Measurements from ENCODE around the gene SPRR5. TPM values are rescaled to one million over a fixed set of nuclear protein-coding genes. Genes with fewer than 3 reads are reported as not detected.

SPRR5 gene
- total and polyA plus RNA-seq, 2 experiments from 2014 or later = not detected

GRCh38 chr1:152976688-152977087 is 29.7 kb downstream of the SPRR5 start (continued):
- TF ChIP-seq, protein P1, sequence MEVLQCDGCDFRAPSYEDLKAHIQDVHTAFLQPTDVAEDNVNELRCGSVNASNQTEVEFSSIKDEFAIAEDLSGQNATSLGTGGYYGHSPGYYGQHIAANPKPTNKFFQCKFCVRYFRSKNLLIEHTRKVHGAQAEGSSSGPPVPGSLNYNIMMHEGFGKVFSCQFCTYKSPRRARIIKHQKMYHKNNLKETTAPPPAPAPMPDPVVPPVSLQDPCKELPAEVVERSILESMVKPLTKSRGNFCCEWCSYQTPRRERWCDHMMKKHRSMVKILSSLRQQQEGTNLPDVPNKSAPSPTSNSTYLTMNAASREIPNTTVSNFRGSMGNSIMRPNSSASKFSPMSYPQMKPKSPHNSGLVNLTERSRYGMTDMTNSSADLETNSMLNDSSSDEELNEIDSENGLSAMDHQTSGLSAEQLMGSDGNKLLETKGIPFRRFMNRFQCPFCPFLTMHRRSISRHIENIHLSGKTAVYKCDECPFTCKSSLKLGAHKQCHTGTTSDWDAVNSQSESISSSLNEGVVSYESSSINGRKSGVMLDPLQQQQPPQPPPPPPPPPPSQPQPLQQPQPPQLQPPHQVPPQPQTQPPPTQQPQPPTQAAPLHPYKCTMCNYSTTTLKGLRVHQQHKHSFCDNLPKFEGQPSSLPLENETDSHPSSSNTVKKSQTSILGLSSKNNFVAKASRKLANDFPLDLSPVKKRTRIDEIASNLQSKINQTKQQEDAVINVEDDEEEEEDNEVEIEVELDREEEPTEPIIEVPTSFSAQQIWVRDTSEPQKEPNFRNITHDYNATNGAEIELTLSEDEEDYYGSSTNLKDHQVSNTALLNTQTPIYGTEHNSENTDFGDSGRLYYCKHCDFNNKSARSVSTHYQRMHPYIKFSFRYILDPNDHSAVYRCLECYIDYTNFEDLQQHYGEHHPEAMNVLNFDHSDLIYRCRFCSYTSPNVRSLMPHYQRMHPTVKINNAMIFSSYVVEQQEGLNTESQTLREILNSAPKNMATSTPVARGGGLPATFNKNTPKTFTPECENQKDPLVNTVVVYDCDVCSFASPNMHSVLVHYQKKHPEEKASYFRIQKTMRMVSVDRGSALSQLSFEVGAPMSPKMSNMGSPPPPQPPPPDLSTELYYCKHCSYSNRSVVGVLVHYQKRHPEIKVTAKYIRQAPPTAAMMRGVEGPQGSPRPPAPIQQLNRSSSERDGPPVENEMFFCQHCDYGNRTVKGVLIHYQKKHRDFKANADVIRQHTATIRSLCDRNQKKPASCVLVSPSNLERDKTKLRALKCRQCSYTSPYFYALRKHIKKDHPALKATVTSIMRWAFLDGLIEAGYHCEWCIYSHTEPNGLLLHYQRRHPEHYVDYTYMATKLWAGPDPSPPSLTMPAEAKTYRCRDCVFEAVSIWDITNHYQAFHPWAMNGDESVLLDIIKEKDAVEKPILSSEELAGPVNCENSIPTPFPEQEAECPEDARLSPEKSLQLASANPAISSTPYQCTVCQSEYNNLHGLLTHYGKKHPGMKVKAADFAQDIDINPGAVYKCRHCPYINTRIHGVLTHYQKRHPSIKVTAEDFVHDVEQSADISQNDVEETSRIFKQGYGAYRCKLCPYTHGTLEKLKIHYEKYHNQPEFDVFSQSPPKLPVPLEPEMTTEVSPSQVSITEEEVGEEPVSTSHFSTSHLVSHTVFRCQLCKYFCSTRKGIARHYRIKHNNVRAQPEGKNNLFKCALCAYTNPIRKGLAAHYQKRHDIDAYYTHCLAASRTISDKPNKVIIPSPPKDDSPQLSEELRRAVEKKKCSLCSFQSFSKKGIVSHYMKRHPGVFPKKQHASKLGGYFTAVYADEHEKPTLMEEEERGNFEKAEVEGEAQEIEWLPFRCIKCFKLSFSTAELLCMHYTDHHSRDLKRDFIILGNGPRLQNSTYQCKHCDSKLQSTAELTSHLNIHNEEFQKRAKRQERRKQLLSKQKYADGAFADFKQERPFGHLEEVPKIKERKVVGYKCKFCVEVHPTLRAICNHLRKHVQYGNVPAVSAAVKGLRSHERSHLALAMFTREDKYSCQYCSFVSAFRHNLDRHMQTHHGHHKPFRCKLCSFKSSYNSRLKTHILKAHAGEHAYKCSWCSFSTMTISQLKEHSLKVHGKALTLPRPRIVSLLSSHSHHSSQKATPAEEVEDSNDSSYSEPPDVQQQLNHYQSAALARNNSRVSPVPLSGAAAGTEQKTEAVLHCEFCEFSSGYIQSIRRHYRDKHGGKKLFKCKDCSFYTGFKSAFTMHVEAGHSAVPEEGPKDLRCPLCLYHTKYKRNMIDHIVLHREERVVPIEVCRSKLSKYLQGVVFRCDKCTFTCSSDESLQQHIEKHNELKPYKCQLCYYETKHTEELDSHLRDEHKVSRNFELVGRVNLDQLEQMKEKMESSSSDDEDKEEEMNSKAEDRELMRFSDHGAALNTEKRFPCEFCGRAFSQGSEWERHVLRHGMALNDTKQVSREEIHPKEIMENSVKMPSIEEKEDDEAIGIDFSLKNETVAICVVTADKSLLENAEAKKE (CRISPR knock-in tag; IDR thresholded peaks at IDR 0.05) = no peak
- no peak for TF ChIP-seq ETS1 (IDR thresholded peaks at IDR 0.05)
- no peak for TF ChIP-seq ZNF331 (CRISPR knock-in tag; IDR thresholded peaks at IDR 0.05; ENCODE audit: low read depth)
- no peak for TF ChIP-seq EZH2phosphoT487 (IDR thresholded peaks at IDR 0.05; ENCODE audit: unreplicated experiment)
- TF ChIP-seq POLR2AphosphoS5 (IDR thresholded peaks at IDR 0.05; ENCODE audit: low read depth) = no peak
- no peak for TF ChIP-seq CREB1 (CRISPR knock-in tag; IDR thresholded peaks at IDR 0.05; ENCODE audit: low read depth)

GRCh38 chr1:152977614-152978013 is 30.6 kb downstream of the SPRR5 start:
- H3K36me3 Mint-ChIP-seq (ENCODE audit: low read depth) = no peaks in the 10 kb centered on the region
- no peak for TF ChIP-seq ZNF331 (CRISPR knock-in tag; IDR thresholded peaks at IDR 0.05; ENCODE audit: low read depth)
- no peak for TF ChIP-seq POLR2AphosphoS5 (IDR thresholded peaks at IDR 0.05; ENCODE audit: low read depth)
- no peak for TF ChIP-seq CREB1 (CRISPR knock-in tag; IDR thresholded peaks at IDR 0.05; ENCODE audit: low read depth)
- TF ChIP-seq, protein P2, sequence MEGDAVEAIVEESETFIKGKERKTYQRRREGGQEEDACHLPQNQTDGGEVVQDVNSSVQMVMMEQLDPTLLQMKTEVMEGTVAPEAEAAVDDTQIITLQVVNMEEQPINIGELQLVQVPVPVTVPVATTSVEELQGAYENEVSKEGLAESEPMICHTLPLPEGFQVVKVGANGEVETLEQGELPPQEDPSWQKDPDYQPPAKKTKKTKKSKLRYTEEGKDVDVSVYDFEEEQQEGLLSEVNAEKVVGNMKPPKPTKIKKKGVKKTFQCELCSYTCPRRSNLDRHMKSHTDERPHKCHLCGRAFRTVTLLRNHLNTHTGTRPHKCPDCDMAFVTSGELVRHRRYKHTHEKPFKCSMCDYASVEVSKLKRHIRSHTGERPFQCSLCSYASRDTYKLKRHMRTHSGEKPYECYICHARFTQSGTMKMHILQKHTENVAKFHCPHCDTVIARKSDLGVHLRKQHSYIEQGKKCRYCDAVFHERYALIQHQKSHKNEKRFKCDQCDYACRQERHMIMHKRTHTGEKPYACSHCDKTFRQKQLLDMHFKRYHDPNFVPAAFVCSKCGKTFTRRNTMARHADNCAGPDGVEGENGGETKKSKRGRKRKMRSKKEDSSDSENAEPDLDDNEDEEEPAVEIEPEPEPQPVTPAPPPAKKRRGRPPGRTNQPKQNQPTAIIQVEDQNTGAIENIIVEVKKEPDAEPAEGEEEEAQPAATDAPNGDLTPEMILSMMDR (conservative IDR thresholded peaks at IDR 0.05; ENCODE audit: low read depth in 2 of 2) = no peak
- no peak for TF ChIP-seq STAT1 (IDR thresholded peaks at IDR 0.05; ENCODE audit: unreplicated experiment)
- TF ChIP-seq JUNB (IDR thresholded peaks at IDR 0.05; ENCODE audit: unreplicated experiment) = no peak
- TF ChIP-seq ZNF114 (CRISPR knock-in tag; IDR thresholded peaks at IDR 0.05) = no peak
- TF ChIP-seq, protein P3, sequence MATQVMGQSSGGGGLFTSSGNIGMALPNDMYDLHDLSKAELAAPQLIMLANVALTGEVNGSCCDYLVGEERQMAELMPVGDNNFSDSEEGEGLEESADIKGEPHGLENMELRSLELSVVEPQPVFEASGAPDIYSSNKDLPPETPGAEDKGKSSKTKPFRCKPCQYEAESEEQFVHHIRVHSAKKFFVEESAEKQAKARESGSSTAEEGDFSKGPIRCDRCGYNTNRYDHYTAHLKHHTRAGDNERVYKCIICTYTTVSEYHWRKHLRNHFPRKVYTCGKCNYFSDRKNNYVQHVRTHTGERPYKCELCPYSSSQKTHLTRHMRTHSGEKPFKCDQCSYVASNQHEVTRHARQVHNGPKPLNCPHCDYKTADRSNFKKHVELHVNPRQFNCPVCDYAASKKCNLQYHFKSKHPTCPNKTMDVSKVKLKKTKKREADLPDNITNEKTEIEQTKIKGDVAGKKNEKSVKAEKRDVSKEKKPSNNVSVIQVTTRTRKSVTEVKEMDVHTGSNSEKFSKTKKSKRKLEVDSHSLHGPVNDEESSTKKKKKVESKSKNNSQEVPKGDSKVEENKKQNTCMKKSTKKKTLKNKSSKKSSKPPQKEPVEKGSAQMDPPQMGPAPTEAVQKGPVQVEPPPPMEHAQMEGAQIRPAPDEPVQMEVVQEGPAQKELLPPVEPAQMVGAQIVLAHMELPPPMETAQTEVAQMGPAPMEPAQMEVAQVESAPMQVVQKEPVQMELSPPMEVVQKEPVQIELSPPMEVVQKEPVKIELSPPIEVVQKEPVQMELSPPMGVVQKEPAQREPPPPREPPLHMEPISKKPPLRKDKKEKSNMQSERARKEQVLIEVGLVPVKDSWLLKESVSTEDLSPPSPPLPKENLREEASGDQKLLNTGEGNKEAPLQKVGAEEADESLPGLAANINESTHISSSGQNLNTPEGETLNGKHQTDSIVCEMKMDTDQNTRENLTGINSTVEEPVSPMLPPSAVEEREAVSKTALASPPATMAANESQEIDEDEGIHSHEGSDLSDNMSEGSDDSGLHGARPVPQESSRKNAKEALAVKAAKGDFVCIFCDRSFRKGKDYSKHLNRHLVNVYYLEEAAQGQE (IDR thresholded peaks at IDR 0.05; ENCODE audit: unreplicated experiment) = no peak

More at GRCh38 chr1:152977614-152978013, 30.6 kb downstream of the SPRR5 start:
- no peak for DNase-seq (ENCODE audit: low spot score)
- no peaks in the 10 kb centered on the region for H3F3A ChIP-seq (replicated peaks; ENCODE audit: low read depth)
- Mint-ChIP-seq H3K27ac (no peak overlapping the region), H3K27me3 (ENCODE audit: insufficient read depth, low read depth, poor library complexity) (peaks cover 15% of the 10 kb centered on the region), H3K9me3 (no peaks in the 10 kb centered on the region), H3K4me1 (peaks cover 4% of the 10 kb centered on the region; the same call in 2 of the 3 replicates), H3K4me3 (no peak overlapping the region)
- no peaks in the 10 kb centered on the region for H3K36me3 ChIP-seq (ENCODE audit: insufficient read depth)
- H3K4me2 ChIP-seq = no peak overlapping the region
- H3K27ac ChIP-seq (ENCODE audit: low read depth) = no peak overlapping the region
- H4K20me1 ChIP-seq (replicated peaks; ENCODE audit: insufficient read depth) = no peaks in the 10 kb centered on the region
- H3K4me3 ChIP-seq = no peak overlapping the region
- no peaks in the 10 kb centered on the region for H3K27me3 ChIP-seq (ENCODE audit: insufficient read depth)
- H3K4me1 ChIP-seq (ENCODE audit: insufficient read depth) = no peaks in the 10 kb centered on the region
- no peak for ATAC-seq
- H3K79me2 ChIP-seq (replicated peaks; ENCODE audit: insufficient read depth) = no peaks in the 10 kb centered on the region
- H2AFZ ChIP-seq = no peak overlapping the region
- H3K9me2 ChIP-seq (ENCODE audit: insufficient read depth) = peaks cover 4% of the 10 kb centered on the region

Data from GM23338 (cell line).